SKM-1 treated with dmso at 0.1 percent for 144 hours (cell line): ENCODE measurements around the gene PAFAH1B2.
"Not testable (repeated sequence)": the region's sequence is repeated elsewhere in the genome, so short reads cannot be mapped to it uniquely, and the experiment has no call there.

Experiments used
- DNase-seq: peaks from one replicate; lab custom pipeline; 2025; ENCODE audit not compliant: unreplicated experiment; lab: John Stamatoyannopoulos, UW

Gene PAFAH1B2

DNA sequence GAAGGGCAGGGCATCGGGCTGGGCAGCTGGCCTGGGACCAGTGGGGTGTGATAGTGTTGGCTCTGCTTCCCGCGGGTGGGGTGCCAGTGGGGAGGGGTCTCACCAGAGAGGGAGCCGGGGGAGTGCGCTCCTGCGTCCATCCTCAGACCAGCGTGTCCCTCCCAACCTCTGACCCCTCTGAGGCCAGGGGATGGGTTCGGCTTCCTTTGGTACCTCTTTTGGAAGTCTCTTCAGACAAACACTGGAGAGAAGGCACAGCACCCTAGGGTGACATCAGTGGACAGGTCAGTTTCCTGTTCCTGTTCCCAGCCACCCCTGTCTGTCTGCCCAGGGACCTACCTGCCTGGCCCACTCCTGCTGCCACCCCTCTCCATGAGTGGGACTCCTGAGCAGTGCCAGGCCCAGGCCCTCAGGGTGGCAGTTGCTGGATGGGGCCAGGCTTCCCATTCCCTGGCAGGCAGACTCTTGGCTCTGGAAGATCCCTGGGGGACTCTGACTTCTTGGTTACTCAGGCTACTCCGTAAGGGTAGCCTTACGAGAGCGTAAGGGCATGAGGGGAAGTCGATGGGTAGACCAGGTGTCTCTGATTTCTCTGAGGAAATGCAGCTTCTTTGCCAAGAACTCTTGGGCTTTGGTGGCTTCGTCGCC lies 57.7 kb downstream of the PAFAH1B2 start:
- DNase-seq, result no peak

GRCh38 chr11:117202386-117203068 lies 58.4 kb downstream of the PAFAH1B2 start:
- DNase-seq, result no peak

- no peak for DNase-seq
Measured at GRCh38 chr11:117203069-117203407, 59.0 kb downstream of the PAFAH1B2 start.

DNA sequence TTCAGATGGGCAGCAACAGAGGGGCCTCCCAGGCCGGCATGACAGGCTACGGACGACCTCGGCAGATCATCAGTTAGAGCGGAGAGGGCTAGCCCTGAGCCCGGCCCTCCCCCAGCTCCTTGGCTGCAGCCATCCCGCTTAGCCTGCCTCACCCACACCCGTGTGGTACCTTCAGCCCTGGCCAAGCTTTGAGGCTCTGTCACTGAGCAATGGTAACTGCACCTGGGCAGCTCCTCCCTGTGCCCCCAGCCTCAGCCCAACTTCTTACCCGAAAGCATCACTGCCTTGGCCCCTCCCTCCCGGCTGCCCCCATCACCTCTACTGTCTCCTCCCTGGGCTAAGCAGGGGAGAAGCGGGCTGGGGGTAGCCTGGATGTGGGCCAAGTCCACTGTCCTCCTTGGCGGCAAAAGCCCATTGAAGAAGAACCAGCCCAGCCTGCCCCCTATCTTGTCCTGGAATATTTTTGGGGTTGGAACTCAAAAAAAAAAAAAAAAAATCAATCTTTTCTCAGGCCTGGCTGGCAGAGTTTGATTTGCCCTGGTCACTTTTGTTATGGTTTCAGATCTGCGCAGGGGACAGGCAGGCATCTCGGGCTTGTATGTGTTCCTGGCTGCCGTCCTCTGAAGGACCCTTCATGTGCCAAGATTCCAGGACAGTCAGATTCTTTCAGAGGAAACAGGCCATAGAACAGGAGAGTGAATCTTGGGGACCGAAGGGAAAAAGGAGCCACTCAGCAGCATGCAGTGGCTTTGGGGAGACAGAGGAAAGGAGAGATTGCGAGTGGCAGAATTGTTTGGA lies 60.4 kb downstream of the PAFAH1B2 start:
- DNase-seq, result no peak

DNA sequence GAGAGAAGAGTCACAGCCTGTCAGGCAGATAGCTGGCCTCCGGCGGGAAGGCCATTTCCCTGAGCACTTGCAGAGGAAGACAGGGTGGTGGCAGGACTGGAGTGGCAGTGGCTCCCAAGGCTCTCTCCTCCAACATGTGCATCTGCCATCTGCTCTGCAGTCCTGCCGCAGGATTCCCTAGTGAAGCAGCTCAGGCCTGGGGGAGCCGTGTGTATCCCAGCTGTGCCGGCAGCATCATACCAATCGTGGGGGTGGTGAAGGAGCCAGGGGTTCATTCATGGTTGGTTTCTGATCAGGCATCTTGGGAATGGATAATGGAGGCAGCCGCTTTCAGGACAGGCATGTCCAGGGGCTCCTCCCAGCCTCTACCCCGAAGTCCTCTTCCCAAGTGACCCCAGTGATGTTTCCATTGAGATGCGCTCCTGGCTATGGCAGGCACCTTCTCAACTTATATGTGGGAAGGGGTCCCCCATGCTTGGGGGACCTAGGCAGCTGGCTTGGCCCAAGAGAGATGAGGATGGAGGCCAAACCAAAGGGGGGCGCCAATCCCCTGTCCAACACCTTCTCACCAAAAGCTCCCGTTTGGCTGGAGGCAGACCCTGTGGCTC lies 61.2 kb downstream of the PAFAH1B2 start:
- DNase-seq, result no peak

DNA sequence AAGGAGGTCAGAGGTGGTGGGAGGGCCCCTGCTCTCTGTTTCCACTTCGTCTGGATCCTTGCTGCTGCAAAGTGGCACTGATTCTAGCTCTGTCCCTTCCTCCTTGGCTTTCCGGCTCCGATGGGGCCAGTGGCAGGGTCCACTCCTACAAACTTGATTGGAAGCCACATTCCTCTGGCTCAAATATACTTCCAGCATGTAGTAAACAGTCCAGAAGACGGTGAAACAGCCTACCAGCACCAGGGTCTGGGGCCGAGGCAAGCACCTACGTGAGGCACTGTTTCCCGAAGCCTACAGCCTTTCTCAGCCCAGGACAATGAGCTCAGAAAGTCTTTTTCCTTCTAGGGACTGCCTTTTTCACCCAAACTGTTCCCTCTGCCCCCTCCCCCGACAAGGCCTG lies 62.0 kb downstream of the PAFAH1B2 start:
- not testable (repeated sequence) for DNase-seq

- not testable (repeated sequence) for DNase-seq
Measured at GRCh38 chr11:117206859-117207258, 62.8 kb downstream of the PAFAH1B2 start.

DNA sequence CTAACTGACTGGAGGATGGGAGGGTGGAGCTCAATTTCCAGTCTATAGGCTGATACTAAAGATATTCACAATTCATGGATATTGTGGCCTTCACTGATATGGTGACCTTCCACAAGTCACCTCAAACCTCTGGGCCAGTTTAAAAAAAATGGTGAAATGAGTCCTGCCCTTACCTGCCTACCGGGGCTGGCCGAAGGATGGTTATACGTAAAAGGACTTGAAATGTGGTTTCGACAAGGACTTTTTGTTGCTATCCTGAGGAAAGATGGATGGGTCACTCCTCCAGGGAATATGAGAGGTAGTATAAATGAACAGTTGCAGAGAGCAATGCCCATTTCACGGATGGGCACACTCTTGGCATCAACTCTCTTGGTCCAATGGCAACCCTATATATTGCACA lies 63.4 kb downstream of the PAFAH1B2 start:
- DNase-seq, result not testable (repeated sequence)

GRCh38 chr11:117208710-117209109 lies 64.6 kb downstream of the PAFAH1B2 start:
- DNase-seq, result not testable (repeated sequence)

DNA sequence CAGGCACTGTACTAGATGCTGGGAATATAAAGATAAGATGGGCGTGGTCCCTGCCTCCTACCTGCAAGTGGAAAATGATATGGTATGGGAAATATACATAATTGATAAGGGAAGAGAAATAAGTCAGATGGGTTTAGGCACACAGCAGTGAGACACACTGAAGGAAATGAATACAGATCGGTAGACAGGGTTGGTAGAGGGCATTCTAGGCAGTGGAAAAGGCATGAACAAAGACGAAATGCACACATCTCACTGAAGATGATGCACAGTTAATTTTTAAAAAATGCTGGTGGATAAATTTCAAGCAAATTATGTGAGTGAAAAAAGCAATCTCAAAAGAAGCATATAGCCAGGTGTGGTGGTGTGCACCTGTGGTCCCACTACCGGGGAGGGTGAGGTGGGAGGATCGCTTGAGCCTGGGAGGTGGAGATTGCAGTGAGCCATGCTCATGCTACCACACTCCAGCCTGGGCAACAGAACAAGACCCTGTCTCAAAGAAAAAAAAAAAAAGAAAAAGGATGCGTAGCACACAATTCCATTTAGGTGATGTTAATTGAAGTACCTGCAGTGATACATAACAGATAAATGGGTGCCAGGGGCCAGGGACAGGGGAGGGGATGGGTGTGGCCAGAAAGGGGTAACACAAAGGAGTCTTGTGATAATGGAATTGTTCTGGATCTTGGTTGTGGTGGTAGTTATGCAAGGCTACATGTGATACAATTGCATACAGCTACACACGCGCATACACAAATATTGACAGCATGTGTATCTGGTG lies 65.5 kb downstream of the PAFAH1B2 start:
- DNase-seq, result not testable (repeated sequence)

DNA sequence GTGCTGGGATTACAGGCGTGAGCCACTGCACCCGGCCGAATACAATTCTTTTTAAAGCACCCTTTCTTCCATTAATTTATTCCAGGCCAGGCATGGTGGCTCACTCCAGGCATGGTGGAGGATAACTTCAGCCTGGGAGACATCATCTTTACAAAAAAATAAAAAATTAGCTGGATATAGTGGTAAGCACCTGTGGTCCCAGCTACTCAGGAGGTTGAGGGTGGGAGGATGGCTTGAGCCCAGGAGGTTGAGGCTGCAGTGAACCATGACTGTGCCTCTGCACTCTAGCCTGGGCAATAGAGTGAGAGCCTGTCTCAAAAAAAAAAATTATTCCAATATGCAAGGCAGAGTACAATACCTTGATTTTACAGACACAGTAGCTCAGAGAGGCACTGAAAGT lies 66.5 kb downstream of the PAFAH1B2 start:
- no peak for DNase-seq

GRCh38 chr11:117212697-117213355 lies 68.7 kb downstream of the PAFAH1B2 start:
- no peak for DNase-seq

- DNase-seq, result no peak
Measured at GRCh38 chr11:117214404-117215110, 70.5 kb downstream of the PAFAH1B2 start.

- no peak for DNase-seq
Measured at GRCh38 chr11:117217141-117218084, 73.3 kb downstream of the PAFAH1B2 start.

- DNase-seq, result no peak
Measured at GRCh38 chr11:117218133-117218915, 74.2 kb downstream of the PAFAH1B2 start.

GRCh38 chr11:117219001-117219400 lies 74.9 kb downstream of the PAFAH1B2 start:
- DNase-seq, result no peak

DNA sequence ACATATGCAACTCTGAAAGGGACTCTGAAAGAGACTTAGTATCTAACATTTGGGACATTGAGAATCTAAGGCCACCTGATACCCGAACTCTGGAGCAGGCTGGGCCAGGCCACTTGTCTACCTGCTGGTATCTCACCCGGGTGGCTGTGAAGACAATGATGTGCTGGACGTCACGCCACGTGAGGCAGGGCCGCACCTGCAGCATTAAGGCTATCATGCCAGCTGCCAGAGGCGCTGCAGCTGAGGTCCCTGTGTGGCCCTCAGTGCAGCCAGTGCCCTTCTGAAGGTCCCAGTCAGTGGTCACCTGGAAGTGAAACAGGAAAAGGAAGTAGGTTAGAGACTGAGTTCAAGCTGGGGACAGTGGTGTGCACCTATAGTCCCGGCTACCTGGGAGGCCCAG lies 75.4 kb downstream of the PAFAH1B2 start:
- DNase-seq, result no peak

GRCh38 chr11:117219995-117220394 lies 75.9 kb downstream of the PAFAH1B2 start:
- DNase-seq, result no peak
